ENCODE data around the gene MSH5.
"Not testable (repeated sequence)": the region's sequence is repeated elsewhere in the genome, so short reads cannot be mapped to it uniquely, and the experiment has no call there.

MSH5 gene

DNA sequence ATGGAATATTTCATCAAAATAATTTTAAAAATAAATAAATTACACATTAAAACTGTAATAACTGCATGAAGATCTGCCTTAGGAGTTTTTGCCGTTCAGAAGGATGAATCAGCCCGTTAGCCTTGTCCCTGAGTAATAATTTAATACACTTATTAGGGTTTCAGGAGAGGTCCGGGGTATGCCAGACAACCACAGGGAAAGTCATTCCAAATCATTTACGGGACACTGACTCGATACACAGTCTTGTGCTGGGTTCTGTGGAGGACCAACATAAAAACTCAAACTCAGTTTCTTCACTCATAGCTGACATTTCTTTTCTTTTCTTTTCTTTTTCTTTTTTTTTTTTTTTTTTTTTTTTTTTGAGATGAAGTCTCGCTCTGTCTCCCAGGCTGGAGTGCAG, 33.9 kb upstream of the MSH5 start:
- 0 out of 2 replicates have a peak, but pooled peaks cover 5% of the 10 kb centered on the region for H3K79me2 ChIP-seq (ENCODE audit: insufficient read depth, low read length)
- no peak overlapping the region for H3K4me2 ChIP-seq (ENCODE audit: low read length)
- H3K36me3 ChIP-seq (ENCODE audit: insufficient read depth, low read length), result no peaks in the 10 kb centered on the region
- no peak overlapping the region for H3K27ac ChIP-seq (ENCODE audit: low read depth, low read length, poor library complexity, severe bottlenecking)
- H3K9me2 ChIP-seq (ENCODE audit: low read depth, low read length), result no peaks in the 10 kb centered on the region
- H3F3A ChIP-seq (ENCODE audit: insufficient read depth, low read length), result no peaks in the 10 kb centered on the region
- no peak overlapping the region for H2AFZ ChIP-seq (ENCODE audit: low read length)
- H3K9me3 ChIP-seq (ENCODE audit: low read length), result no peaks in the 10 kb centered on the region
- H3K9ac ChIP-seq (ENCODE audit: low read length), result no peak overlapping the region
- no peaks in the 10 kb centered on the region for H4K20me1 ChIP-seq (ENCODE audit: insufficient read depth, low read length)
- H3K4me1 ChIP-seq (ENCODE audit: insufficient read depth, low read length, severe bottlenecking), result peaks cover 21% of the 10 kb centered on the region
- 0 out of 2 replicates have a peak, but pooled peaks cover 4% of the 10 kb centered on the region for H3K27me3 ChIP-seq (ENCODE audit: insufficient read depth, low read length)
- no peak overlapping the region for H3K4me3 ChIP-seq (ENCODE audit: low read depth, low read length, poor library complexity, severe bottlenecking)
- TF ChIP-seq EZH2 (IDR thresholded peaks at IDR 0.05; ENCODE audit: borderline replicate concordance, low read length), result no peak

DNA sequence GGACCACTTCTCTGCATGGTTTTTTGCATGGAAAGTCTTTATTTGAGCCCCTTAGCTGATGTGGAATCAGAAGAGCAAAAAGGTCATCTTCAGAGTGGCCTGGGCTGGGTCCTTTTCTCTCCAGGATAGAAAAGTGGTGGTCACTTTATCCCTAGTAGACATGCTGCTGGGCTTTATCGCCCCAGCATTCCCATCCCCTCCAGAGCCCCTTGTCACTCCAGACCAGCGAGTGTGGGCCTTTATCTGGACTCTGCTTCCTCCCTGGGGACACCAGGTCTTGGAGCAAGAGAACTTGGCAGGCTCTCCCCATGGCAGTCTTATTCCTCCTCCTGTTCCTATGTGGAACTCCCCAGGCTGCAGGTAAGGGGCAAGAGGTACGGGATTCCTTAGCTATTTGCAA, 33.2 kb upstream of the MSH5 start, which contains the start of gene LY6G6F:
TSS of gene LY6G6F (plus strand) at position 268 of the 400 bp plus-strand sequence. CDS start at position 309, 41 bp downstream.
- H3K9ac ChIP-seq (ENCODE audit: low read length), result no peak within 1 kb of the TSS
- H3K36me3 ChIP-seq (ENCODE audit: insufficient read depth, low read length), result no peaks in the 10 kb centered on the region
- no peak within 1 kb of the TSS for H3K27ac ChIP-seq (ENCODE audit: low read depth, low read length, poor library complexity, severe bottlenecking)
- H3K9me2 ChIP-seq (ENCODE audit: low read depth, low read length), result no peaks in the 10 kb centered on the region
- no peaks in the 10 kb centered on the region for H3F3A ChIP-seq (ENCODE audit: insufficient read depth, low read length)
- H3K9me3 ChIP-seq (ENCODE audit: low read length), result no peaks in the 10 kb centered on the region
- no peak within 1 kb of the TSS for H3K4me3 ChIP-seq (ENCODE audit: low read depth, low read length, poor library complexity, severe bottlenecking)
- 0 out of 2 replicates have a peak, but pooled peaks cover 4% of the 10 kb centered on the region for H3K27me3 ChIP-seq (ENCODE audit: insufficient read depth, low read length)
- TF ChIP-seq, protein P1, sequence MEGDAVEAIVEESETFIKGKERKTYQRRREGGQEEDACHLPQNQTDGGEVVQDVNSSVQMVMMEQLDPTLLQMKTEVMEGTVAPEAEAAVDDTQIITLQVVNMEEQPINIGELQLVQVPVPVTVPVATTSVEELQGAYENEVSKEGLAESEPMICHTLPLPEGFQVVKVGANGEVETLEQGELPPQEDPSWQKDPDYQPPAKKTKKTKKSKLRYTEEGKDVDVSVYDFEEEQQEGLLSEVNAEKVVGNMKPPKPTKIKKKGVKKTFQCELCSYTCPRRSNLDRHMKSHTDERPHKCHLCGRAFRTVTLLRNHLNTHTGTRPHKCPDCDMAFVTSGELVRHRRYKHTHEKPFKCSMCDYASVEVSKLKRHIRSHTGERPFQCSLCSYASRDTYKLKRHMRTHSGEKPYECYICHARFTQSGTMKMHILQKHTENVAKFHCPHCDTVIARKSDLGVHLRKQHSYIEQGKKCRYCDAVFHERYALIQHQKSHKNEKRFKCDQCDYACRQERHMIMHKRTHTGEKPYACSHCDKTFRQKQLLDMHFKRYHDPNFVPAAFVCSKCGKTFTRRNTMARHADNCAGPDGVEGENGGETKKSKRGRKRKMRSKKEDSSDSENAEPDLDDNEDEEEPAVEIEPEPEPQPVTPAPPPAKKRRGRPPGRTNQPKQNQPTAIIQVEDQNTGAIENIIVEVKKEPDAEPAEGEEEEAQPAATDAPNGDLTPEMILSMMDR (IDR thresholded peaks at IDR 0.05; ENCODE audit: low read length), result no peak
- TF ChIP-seq EZH2 (IDR thresholded peaks at IDR 0.05; ENCODE audit: borderline replicate concordance, low read length), result no peak
- 0 out of 2 replicates have a peak, but pooled peaks cover 5% of the 10 kb centered on the region for H3K79me2 ChIP-seq (ENCODE audit: insufficient read depth, low read length)
- no peak within 1 kb of the TSS for H3K4me2 ChIP-seq (ENCODE audit: low read length)
- H2AFZ ChIP-seq (ENCODE audit: low read length), result no peak within 1 kb of the TSS
- no peaks in the 10 kb centered on the region for H4K20me1 ChIP-seq (ENCODE audit: insufficient read depth, low read length)
- H3K4me1 ChIP-seq (ENCODE audit: insufficient read depth, low read length, severe bottlenecking), result peaks cover 15% of the 10 kb centered on the region

DNA sequence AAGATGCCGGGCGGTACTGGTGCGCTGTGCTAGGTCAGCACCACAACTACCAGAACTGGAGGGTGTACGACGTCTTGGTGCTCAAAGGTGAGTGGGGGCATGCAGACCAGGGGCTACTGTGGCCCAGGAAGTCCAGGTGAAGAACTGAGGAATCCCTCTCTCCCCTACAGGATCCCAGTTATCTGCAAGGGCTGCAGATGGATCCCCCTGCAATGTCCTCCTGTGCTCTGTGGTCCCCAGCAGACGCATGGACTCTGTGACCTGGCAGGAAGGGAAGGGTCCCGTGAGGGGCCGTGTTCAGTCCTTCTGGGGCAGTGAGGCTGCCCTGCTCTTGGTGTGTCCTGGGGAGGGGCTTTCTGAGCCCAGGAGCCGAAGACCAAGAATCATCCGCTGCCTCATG, 32.1 kb upstream of the MSH5 start:
- no peak overlapping the region for H3K9ac ChIP-seq (ENCODE audit: low read length)
- H3F3A ChIP-seq (ENCODE audit: insufficient read depth, low read length), result no peaks in the 10 kb centered on the region
- H3K27ac ChIP-seq (ENCODE audit: low read depth, low read length, poor library complexity, severe bottlenecking), result no peak overlapping the region
- no peak overlapping the region for H2AFZ ChIP-seq (ENCODE audit: low read length)
- H4K20me1 ChIP-seq (ENCODE audit: insufficient read depth, low read length), result no peaks in the 10 kb centered on the region
- no peak overlapping the region for H3K4me2 ChIP-seq (ENCODE audit: low read length)
- no peaks in the 10 kb centered on the region for H3K9me2 ChIP-seq (ENCODE audit: low read depth, low read length)
- peaks cover 6% of the 10 kb centered on the region for H3K4me1 ChIP-seq (ENCODE audit: insufficient read depth, low read length, severe bottlenecking)
- H3K27me3 ChIP-seq (ENCODE audit: insufficient read depth, low read length), result 0 out of 2 replicates have a peak, but pooled peaks cover 9% of the 10 kb centered on the region
- H3K36me3 ChIP-seq (ENCODE audit: insufficient read depth, low read length), result no peaks in the 10 kb centered on the region
- H3K79me2 ChIP-seq (ENCODE audit: insufficient read depth, low read length), result no peaks in the 10 kb centered on the region
- no peak for TF ChIP-seq EZH2 (IDR thresholded peaks at IDR 0.05; ENCODE audit: borderline replicate concordance, low read length)
- TF ChIP-seq, protein P1 (IDR thresholded peaks at IDR 0.05; ENCODE audit: low read length), result no peak
- H3K4me3 ChIP-seq (ENCODE audit: low read depth, low read length, poor library complexity, severe bottlenecking), result no peak overlapping the region
- H3K9me3 ChIP-seq (ENCODE audit: low read length), result no peaks in the 10 kb centered on the region

DNA sequence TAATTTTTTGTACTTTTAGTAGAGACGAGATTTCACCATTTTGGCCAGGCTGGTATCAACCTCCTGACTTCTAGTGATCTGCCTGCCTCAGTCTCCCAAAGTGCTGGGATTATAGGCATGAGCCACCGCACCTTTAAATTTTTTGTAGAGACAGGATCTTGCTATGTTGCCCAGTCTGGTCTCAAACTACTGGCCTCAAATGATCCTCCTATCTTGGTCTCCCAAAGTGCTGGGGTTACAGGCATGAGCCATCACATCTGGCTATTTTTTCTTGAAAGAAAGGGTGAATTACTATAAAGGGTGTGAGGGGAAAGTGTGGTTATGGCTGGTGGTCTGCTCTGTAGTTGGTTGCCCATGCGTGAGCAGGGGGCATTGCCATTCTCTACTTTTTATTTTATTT, 31.6 kb upstream of the MSH5 start:
- H3K27ac ChIP-seq (ENCODE audit: low read depth, low read length, poor library complexity, severe bottlenecking), result no peak overlapping the region
- H3K4me1 ChIP-seq (ENCODE audit: insufficient read depth, low read length, severe bottlenecking), result peaks cover 6% of the 10 kb centered on the region
- no peaks in the 10 kb centered on the region for H3K36me3 ChIP-seq (ENCODE audit: insufficient read depth, low read length)
- H3K9me2 ChIP-seq (ENCODE audit: low read depth, low read length), result no peaks in the 10 kb centered on the region
- no peaks in the 10 kb centered on the region for H3K79me2 ChIP-seq (ENCODE audit: insufficient read depth, low read length)
- no peaks in the 10 kb centered on the region for H3F3A ChIP-seq (ENCODE audit: insufficient read depth, low read length)
- no peak overlapping the region for H3K4me2 ChIP-seq (ENCODE audit: low read length)
- H3K27me3 ChIP-seq (ENCODE audit: insufficient read depth, low read length), result 0 out of 2 replicates have a peak, but pooled peaks cover 10% of the 10 kb centered on the region
- no peak overlapping the region for H3K4me3 ChIP-seq (ENCODE audit: low read depth, low read length, poor library complexity, severe bottlenecking)
- H2AFZ ChIP-seq (ENCODE audit: low read length), result no peak overlapping the region
- H3K9me3 ChIP-seq (ENCODE audit: low read length), result no peaks in the 10 kb centered on the region
- no peak for TF ChIP-seq EZH2 (IDR thresholded peaks at IDR 0.05; ENCODE audit: borderline replicate concordance, low read length)
- TF ChIP-seq, protein P1 (IDR thresholded peaks at IDR 0.05; ENCODE audit: low read length), result no peak
- no peak overlapping the region for H3K9ac ChIP-seq (ENCODE audit: low read length)
- no peaks in the 10 kb centered on the region for H4K20me1 ChIP-seq (ENCODE audit: insufficient read depth, low read length)

DNA sequence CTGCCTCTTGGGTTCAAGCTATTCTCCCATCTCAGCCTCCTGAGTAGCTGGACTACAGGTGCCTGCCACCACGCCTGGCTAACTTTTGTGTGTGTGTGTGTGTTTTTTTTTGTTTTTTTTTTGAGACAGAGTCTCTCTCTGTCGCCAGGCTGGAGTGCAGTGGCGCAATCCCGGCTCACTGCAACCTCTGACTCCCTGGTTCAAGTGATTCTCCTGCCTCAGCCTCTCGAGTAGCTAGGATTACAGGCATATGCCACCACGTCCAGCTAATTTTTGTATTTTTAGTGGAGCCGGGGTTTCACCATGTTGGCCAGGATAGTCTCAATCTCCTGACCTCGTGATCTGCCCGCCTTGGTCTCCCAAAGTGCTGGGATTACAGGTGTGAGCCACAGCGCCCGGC, 30.6 kb upstream of the MSH5 start:
- not testable (repeated sequence) for H3K4me1 ChIP-seq (ENCODE audit: insufficient read depth, low read length, severe bottlenecking); H3F3A ChIP-seq (ENCODE audit: insufficient read depth, low read length); H3K4me2 ChIP-seq (ENCODE audit: low read length); H2AFZ ChIP-seq (ENCODE audit: low read length); H3K9me3 ChIP-seq (ENCODE audit: low read length); H3K27me3 ChIP-seq (ENCODE audit: insufficient read depth, low read length); H4K20me1 ChIP-seq (ENCODE audit: insufficient read depth, low read length); H3K27ac ChIP-seq (ENCODE audit: low read depth, low read length, poor library complexity, severe bottlenecking); H3K9ac ChIP-seq (ENCODE audit: low read length); H3K36me3 ChIP-seq (ENCODE audit: insufficient read depth, low read length); H3K79me2 ChIP-seq (ENCODE audit: insufficient read depth, low read length); H3K4me3 ChIP-seq (ENCODE audit: low read depth, low read length, poor library complexity, severe bottlenecking); H3K9me2 ChIP-seq (ENCODE audit: low read depth, low read length)

Measured in OCI-LY1 (cell line).